ENCODE measurements around the gene CPSF3.
A peak's percentile ranks its signal among the peaks of the same experiment; 100 is the strongest.

CPSF3 gene

DNA sequence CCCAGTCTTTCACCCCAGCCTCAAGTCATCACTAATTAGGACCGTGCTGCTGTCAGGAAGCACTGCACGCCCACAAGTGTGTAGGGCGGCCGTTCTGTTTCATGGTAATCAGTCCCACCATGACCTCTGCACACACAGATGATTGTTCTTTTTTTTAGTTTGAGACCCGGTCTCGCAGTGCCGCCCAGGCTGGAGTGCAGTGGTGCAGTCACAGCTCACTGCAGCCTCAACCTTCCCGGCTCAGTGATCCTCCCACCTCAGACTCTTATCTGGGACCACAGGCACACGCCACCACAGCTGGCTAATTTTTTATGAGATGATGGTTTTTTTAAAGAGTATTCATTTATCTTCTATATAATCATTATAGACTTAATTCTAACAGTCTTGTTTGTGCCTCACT is 49.1 kb downstream of the CPSF3 start:
- Histone ChIP-seq H3K4me1 (ENCODE audit: insufficient read depth, low read length) (peaks cover 36% of the 10 kb centered on the region), H3K79me2 (ENCODE audit: insufficient read depth, low read length) (peaks cover 19% of the 10 kb centered on the region), H3K27me3 (ENCODE audit: insufficient read depth, low read length, poor library complexity) (no peaks in the 10 kb centered on the region), H3K9me3 (ENCODE audit: insufficient read depth, low read length, severe bottlenecking) (no peaks in the 10 kb centered on the region), H3K4me2 (ENCODE audit: insufficient read depth, low read length) (no peak overlapping the region), H4K20me1 (ENCODE audit: insufficient read depth, low read length) (no peaks in the 10 kb centered on the region), H2AFZ (ENCODE audit: low read depth, low read length) (no peak overlapping the region), H3K27ac (ENCODE audit: low read length) (no peak overlapping the region), H3K36me3 (ENCODE audit: insufficient read depth, low read length) (peaks cover 54% of the 10 kb centered on the region), H3K9ac (ENCODE audit: low read depth, low read length) (no peak overlapping the region), H3K4me3 (ENCODE audit: low read depth in 1 of 2, low read length in 2 of 2) (no peak overlapping the region)
- TF ChIP-seq, protein P1, sequence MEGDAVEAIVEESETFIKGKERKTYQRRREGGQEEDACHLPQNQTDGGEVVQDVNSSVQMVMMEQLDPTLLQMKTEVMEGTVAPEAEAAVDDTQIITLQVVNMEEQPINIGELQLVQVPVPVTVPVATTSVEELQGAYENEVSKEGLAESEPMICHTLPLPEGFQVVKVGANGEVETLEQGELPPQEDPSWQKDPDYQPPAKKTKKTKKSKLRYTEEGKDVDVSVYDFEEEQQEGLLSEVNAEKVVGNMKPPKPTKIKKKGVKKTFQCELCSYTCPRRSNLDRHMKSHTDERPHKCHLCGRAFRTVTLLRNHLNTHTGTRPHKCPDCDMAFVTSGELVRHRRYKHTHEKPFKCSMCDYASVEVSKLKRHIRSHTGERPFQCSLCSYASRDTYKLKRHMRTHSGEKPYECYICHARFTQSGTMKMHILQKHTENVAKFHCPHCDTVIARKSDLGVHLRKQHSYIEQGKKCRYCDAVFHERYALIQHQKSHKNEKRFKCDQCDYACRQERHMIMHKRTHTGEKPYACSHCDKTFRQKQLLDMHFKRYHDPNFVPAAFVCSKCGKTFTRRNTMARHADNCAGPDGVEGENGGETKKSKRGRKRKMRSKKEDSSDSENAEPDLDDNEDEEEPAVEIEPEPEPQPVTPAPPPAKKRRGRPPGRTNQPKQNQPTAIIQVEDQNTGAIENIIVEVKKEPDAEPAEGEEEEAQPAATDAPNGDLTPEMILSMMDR (IDR thresholded peaks at IDR 0.05; ENCODE audit: borderline replicate concordance, extremely low read depth, low read length, poor library complexity, severe bottlenecking), result no peak
- TF ChIP-seq EZH2 (IDR thresholded peaks at IDR 0.05; ENCODE audit: borderline replicate concordance, low read depth, low read length, severe bottlenecking), result no peak
- DNase-seq (no peak), ATAC-seq (ENCODE audit: insufficient read depth, low read depth) (no peak)

DNA sequence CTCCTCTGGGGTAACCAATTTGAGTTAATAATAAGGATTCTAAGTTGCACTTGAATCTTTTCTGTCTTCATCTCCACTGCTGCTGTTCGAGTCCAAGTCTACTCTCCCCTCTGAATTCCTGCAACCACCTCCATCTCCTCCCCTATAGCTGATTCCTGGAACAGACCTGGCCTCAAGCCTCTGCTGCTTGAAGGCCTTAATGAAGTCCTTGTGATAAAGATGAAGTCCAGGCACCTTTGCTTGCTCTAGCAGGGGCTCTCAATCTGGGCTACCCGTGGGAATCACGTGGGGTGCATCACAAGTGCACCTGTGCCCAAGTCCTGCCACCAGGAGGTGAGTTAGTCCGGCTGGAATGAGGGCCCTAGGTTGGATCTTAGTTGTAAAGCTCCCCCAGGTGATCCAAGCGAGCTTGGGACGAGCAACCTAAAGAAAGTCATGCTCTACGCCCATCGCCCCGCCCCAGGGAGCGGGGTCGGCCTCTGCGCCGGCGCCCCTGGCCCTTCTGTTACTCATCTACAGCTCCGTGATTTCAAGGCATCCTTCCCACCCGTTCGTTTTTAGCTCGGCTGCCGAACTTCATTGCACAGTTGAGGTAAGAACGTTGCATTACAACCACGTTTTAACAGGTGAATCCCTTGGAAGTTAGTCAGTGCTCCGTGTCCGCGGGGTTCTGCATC is 50.0 kb downstream of the CPSF3 start:
- Histone ChIP-seq H3K9me3 (ENCODE audit: insufficient read depth, low read length, severe bottlenecking) (no peaks in the 10 kb centered on the region), H3K4me2 (ENCODE audit: insufficient read depth, low read length) (peak overlapping the region; percentile 93), H3K79me2 (ENCODE audit: insufficient read depth, low read length) (peaks cover 22% of the 10 kb centered on the region), H3K4me1 (ENCODE audit: insufficient read depth, low read length) (peaks cover 36% of the 10 kb centered on the region), H3K27ac (ENCODE audit: low read length) (peak overlapping the region; percentile 77; the same call in 1 of the 2 replicates), H3K4me3 (ENCODE audit: low read depth in 1 of 2, low read length in 2 of 2) (peak overlapping the region in 1 of 2 experiments; percentile 63; a peak in 2 of 4 replicates), H4K20me1 (ENCODE audit: insufficient read depth, low read length) (no peaks in the 10 kb centered on the region), H2AFZ (ENCODE audit: low read depth, low read length) (peak overlapping the region; percentile 94), H3K36me3 (ENCODE audit: insufficient read depth, low read length) (peaks cover 53% of the 10 kb centered on the region), H3K27me3 (ENCODE audit: insufficient read depth, low read length, poor library complexity) (no peaks in the 10 kb centered on the region), H3K9ac (ENCODE audit: low read depth, low read length) (peak overlapping the region; percentile 87)
- DNase-seq (no peak), ATAC-seq (ENCODE audit: insufficient read depth, low read depth) (no peak)
- TF ChIP-seq EZH2 (IDR thresholded peaks at IDR 0.05; ENCODE audit: borderline replicate concordance, low read depth, low read length, severe bottlenecking), result no peak
- TF ChIP-seq, protein P1 (IDR thresholded peaks at IDR 0.05; ENCODE audit: borderline replicate concordance, extremely low read depth, low read length, poor library complexity, severe bottlenecking), result peak; percentile 8

DNA sequence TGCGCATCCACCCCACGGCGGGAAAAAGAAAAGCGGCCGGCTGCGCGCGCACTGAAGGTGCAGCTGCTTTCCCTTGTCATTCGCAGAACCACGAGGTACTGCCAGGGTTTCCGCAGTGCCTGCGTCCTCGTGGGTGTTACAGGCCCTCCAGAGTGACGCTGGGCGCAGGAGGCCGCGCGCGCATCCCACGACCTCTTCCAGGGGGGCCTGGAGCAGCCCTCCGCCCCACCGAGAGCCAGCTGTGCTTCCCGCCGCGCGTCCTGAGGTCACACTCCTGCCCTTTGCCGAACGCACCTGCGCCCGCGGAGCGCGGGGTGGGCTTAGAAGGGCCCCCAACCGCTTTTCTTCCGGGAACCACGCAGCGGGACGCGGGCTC is 50.5 kb downstream of the CPSF3 start:
- Histone ChIP-seq H2AFZ (ENCODE audit: low read depth, low read length) (peak overlapping the region; percentile 94), H3K27ac (ENCODE audit: low read length) (peak overlapping the region; percentile 77)
- ATAC-seq (ENCODE audit: insufficient read depth, low read depth), result peak; percentile 59

More for the DNA sequence above, 50.5 kb downstream of the CPSF3 start:
- Histone ChIP-seq H4K20me1 (ENCODE audit: insufficient read depth, low read length) (no peaks in the 10 kb centered on the region), H3K4me1 (ENCODE audit: insufficient read depth, low read length) (peaks cover 36% of the 10 kb centered on the region), H3K27me3 (ENCODE audit: insufficient read depth, low read length, poor library complexity) (no peaks in the 10 kb centered on the region), H3K4me2 (ENCODE audit: insufficient read depth, low read length) (peak overlapping the region; percentile 93), H3K36me3 (ENCODE audit: insufficient read depth, low read length) (peaks cover 55% of the 10 kb centered on the region), H3K9me3 (ENCODE audit: insufficient read depth, low read length, severe bottlenecking) (no peaks in the 10 kb centered on the region), H3K79me2 (ENCODE audit: insufficient read depth, low read length) (peaks cover 22% of the 10 kb centered on the region), H3K4me3 (ENCODE audit: low read depth in 1 of 2, low read length in 2 of 2) (peak overlapping the region; percentile 42 to 63), H3K9ac (ENCODE audit: low read depth, low read length) (peak overlapping the region; percentile 87)
- TF ChIP-seq, protein P1 (IDR thresholded peaks at IDR 0.05; ENCODE audit: borderline replicate concordance, extremely low read depth, low read length, poor library complexity, severe bottlenecking), result no peak
- peak; percentile 67 for DNase-seq
